Activated naive CD4-positive, alpha-beta T cell treated with anti-CD3 and anti-CD28 coated beads, Interleukin-2, amount 50 U/mL, for 72 hours (primary cell): ENCODE data around the gene KIF26B. TPM values are rescaled to one million over a fixed set of nuclear protein-coding genes. Genes with fewer than 3 reads are reported as not detected.

Experiments
- ATAC-seq, 2 donors: fragments of 150-1000 bp; cut with Tn5 transposase; 2 replicates each; pipeline ENCODE4 v1.10.0; 2021; ENCODE audit warnings: mild to moderate bottlenecking in 2 of 2, moderate library complexity in 2 of 2
- DNase-seq, 2 donors: peaks; one replicate each; pipeline ENCODE4 v3.0.0; 2021 to 2022; ENCODE audit warnings: low spot score in 2 of 2
- H3K27ac Mint-ChIP-seq, 2 donors: one replicate each; pipeline ENCODE4 v1.8.0; 2022; ENCODE audit warnings: mild to moderate bottlenecking in 2 of 2, mixed read lengths in 2 of 2
- H3K36me3 Mint-ChIP-seq, 2 donors: one replicate each; pipeline ENCODE4 v1.8.0; 2022; ENCODE audit warnings: mixed read lengths in 2 of 2
- H3K9me3 Mint-ChIP-seq, 2 donors: one replicate each; pipeline ENCODE4 v1.8.0; 2022; ENCODE audit warnings: mixed read lengths in 2 of 2
- total RNA-seq, 2 donors: library from RNA; stranded (reverse); gene quantifications; one replicate each; pipeline ENCODE4 v1.2.3, GENCODE V29; 2022

The KIF26B gene
- total RNA-seq, 2 donors from 2014 or later, result 0.16 to 0.25 TPM

- DNase-seq, result no peak
- Mint-ChIP-seq H3K9me3 (no peaks in the 10 kb centered on the region), H3K36me3 (no peaks in the 10 kb centered on the region), H3K27ac (no peak overlapping the region)
- no peak for ATAC-seq
These were observed 107.0 kb downstream of the KIF26B start for GRCh38 chr1:245261786-245262185.

- Mint-ChIP-seq H3K36me3 (no peaks in the 10 kb centered on the region), H3K27ac (no peak overlapping the region), H3K9me3 (no peaks in the 10 kb centered on the region)
- DNase-seq (no peak), ATAC-seq (no peak)
These were observed 108.8 kb downstream of the KIF26B start for GRCh38 chr1:245263529-245264095.

DNA sequence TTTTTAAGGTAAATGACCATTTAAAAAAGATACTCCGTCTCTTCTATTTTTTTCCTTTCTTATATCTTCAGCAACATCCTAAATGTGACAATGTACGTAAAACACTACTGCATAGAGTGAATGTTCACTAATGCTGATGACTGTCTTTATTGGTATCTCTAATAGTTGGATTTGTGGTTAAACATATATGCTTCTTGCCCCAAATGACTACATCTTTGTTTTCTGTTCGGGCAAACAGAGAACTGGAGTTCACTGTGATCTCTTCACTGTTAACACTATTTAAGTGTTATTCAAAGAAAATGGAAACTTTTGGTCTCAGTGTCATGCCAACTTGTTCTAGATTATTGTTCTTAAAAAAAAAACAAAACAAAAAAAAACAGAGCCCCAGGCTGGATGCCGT, 109.4 kb downstream of the KIF26B start:
- DNase-seq, result no peak
- Mint-ChIP-seq H3K36me3 (no peaks in the 10 kb centered on the region), H3K9me3 (no peaks in the 10 kb centered on the region), H3K27ac (no peak overlapping the region)
- no peak for ATAC-seq

DNA sequence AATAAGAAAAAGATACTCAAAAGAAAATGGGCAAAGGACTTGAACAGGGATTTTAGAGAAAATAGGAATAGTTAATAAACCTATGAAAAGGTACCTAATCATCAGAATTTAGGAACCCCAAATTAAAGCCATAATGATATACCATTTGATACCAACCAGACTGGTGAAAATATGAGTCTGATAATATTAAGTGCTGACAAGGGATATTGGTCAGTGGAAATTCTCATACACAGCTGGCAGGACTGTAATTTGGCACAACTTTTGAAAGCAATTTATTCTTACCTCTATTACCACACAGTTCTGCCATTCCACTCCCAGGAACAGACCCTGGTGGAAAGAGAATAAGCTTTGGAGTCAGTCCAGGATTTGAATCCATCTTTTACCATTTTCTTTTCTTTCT, 111.3 kb downstream of the KIF26B start:
- H3K27ac Mint-ChIP-seq, result no peak overlapping the region
- H3K36me3 Mint-ChIP-seq, result no peaks in the 10 kb centered on the region
- no peaks in the 10 kb centered on the region for H3K9me3 Mint-ChIP-seq
- ATAC-seq (no peak), DNase-seq (no peak)

GRCh38 chr1:245270063-245270462, 115.3 kb downstream of the KIF26B start:
- no peaks in the 10 kb centered on the region for H3K9me3 Mint-ChIP-seq
- ATAC-seq (no peak), DNase-seq (no peak)
- no peak overlapping the region for H3K27ac Mint-ChIP-seq
- no peaks in the 10 kb centered on the region for H3K36me3 Mint-ChIP-seq

- DNase-seq (no peak), ATAC-seq (no peak)
- H3K36me3 Mint-ChIP-seq, result no peaks in the 10 kb centered on the region
- no peaks in the 10 kb centered on the region for H3K9me3 Mint-ChIP-seq
- H3K27ac Mint-ChIP-seq, result no peak overlapping the region
These were observed 116.2 kb downstream of the KIF26B start for GRCh38 chr1:245270972-245271371.

DNA sequence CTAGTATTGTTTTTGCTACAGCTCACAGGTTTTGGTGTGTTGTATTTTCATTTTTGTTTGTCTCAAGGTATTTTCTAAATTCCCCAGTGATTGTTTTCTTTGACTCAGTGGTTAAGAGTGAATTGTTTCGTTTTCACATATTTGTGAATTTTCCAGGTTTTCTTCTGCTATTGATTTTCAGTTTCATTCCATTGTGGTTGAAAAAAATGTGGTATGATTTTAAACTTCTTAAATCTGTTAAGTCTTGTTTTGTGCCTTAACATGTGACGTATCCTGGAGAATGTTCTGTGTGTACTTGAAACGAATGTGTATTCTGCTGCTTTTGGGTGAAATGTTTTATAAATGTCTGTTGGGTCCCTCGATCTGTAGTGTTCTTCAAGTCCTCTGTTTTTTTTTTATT, 117.9 kb downstream of the KIF26B start:
- no peak overlapping the region for H3K27ac Mint-ChIP-seq
- H3K9me3 Mint-ChIP-seq, result no peaks in the 10 kb centered on the region
- no peak for DNase-seq
- H3K36me3 Mint-ChIP-seq, result no peaks in the 10 kb centered on the region
- ATAC-seq, result no peak

DNA sequence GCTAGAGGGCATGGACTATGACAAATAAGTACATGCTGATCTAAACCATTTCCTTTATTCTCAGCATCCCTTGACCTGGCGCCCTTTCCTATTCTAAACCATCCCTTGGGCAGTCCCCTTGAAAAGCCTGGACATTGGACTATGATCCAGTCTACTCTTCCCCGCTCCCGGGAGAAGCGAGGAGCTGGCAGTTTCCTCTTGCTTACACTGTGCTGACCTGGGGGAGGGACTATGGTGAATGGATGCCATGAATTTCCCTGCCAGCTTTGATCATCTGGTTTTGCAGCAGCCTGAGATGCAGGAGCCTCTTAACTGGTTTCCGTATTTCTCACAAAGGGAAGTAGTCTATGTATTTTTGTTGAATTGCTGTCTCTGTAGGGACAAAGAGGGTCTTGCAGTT, 121.7 kb downstream of the KIF26B start:
- ATAC-seq (no peak), DNase-seq (no peak)
- Mint-ChIP-seq H3K9me3 (no peaks in the 10 kb centered on the region), H3K27ac (no peak overlapping the region), H3K36me3 (no peaks in the 10 kb centered on the region)

DNA sequence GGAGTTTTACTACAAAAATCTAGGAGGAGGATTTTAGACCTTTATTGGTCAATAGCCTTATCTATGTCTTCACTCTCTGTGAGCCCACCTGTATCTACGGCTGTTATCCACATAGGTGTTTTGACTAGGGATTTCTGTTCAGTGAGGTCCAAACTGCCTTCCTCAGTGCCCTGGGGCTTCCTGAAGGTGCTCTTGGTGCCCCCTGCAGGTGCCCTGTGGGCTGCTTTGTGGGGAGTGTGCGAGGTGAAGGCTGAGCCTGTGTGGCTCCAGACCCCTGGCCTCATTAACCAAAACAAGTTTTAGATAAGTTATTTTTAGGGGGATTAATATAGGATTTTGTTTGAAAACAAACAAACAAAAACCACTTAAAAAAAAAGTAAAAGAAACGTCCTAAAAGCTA, 122.5 kb downstream of the KIF26B start:
- no peak for ATAC-seq
- Mint-ChIP-seq H3K36me3 (no peaks in the 10 kb centered on the region), H3K27ac (no peak overlapping the region), H3K9me3 (no peaks in the 10 kb centered on the region)
- DNase-seq, result no peak

- Mint-ChIP-seq H3K9me3 (peaks cover 4 to 7% of the 10 kb centered on the region in 2 donors), H3K36me3 (no peaks in the 10 kb centered on the region), H3K27ac (no peak overlapping the region)
- DNase-seq, result no peak
- ATAC-seq, result no peak
These were observed 124.1 kb downstream of the KIF26B start for GRCh38 chr1:245278846-245279245.

DNA sequence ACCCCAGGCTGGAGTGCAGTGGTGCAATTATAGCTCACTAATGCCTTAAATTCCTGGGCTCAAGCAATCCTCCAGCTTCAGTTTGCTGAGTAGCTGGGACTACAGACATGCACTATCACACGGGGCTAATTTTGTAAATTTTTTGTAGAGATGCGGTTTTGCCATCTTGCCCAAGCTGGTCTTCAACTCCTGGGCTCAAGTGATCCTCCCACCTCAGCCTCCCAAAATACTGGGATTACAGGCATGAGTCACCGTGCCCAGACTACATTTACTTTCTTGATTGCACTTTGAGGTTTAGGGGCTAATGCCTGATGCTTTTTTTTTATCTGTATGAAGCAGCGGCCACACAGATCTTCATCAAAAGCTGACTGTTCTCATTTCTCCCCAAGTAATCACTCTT, 124.6 kb downstream of the KIF26B start:
- peaks cover 4 to 7% of the 10 kb centered on the region in 2 donors for H3K9me3 Mint-ChIP-seq
- DNase-seq (no peak), ATAC-seq (no peak)
- H3K36me3 Mint-ChIP-seq, result no peaks in the 10 kb centered on the region
- no peak overlapping the region for H3K27ac Mint-ChIP-seq

DNA sequence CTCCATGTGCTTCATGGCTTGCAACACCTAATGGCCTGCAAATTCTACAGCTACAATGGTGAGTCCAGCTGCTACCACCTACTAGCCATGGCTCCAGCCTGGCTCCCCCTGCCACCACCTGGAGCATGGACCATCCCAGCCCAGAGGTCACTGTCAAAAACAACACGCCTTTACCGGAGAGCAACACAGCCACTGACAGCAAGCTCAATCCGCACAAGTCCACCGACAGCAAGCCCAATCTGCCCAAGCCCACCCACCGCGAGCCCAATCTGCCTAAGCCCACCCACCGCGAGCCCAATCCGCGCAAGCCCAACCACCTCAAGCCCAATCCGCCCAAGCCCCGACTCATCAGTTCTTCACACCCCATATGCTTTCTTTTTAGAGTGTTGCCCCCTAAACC, 128.2 kb downstream of the KIF26B start:
- Mint-ChIP-seq H3K27ac (no peak overlapping the region), H3K9me3 (peaks cover 4 to 7% of the 10 kb centered on the region in 2 donors), H3K36me3 (no peaks in the 10 kb centered on the region)
- ATAC-seq, result no peak
- no peak for DNase-seq

DNA sequence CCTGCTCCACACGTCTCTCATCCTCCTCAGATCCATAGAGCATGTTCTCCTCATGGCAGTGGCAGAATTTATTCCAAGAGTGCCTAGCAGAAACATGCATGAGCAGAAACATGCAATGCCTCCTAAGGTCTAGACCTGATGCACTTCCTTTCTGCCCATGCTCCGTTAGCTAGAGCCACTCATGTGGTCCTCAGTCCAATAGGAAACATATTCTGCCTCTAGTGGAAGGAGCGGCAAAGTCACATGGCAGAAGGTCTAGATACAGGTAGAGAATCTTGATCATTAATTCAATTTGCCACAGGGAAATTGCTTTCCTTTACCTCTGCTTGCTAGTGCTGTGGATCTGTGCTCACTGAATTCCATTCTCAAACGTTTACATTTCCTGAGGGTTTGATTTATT, 130.4 kb downstream of the KIF26B start:
- DNase-seq, result no peak
- no peak overlapping the region for H3K27ac Mint-ChIP-seq
- H3K36me3 Mint-ChIP-seq, result no peaks in the 10 kb centered on the region
- ATAC-seq, result no peak
- peaks cover 4 to 7% of the 10 kb centered on the region in 2 donors for H3K9me3 Mint-ChIP-seq

DNA sequence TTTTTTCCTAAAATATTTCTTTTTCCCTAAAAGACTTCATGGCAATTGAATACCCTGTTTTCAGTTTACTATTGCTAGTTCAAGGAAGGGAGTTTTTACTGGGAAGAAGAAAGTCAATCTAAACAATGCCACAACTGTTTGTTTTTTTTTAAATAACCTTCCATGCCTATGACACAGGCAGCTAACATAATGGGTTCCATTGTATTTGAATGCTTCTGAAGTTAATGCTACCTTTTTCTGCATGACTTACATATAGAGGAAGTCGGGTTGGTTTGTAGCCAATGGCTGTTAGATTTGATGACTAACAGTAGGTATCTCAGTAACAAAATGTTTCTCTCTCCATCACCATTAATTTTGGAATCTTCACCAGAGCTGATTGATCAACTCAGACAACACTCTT, 134.0 kb downstream of the KIF26B start:
- no peaks in the 10 kb centered on the region for H3K36me3 Mint-ChIP-seq
- no peak overlapping the region for H3K27ac Mint-ChIP-seq
- no peaks in the 10 kb centered on the region for H3K9me3 Mint-ChIP-seq
- DNase-seq (no peak), ATAC-seq (no peak)

- no peak overlapping the region for H3K27ac Mint-ChIP-seq
- H3K9me3 Mint-ChIP-seq, result no peaks in the 10 kb centered on the region
- DNase-seq (no peak), ATAC-seq (no peak)
- no peaks in the 10 kb centered on the region for H3K36me3 Mint-ChIP-seq
These were observed 136.1 kb downstream of the KIF26B start for GRCh38 chr1:245290836-245291235.

DNA sequence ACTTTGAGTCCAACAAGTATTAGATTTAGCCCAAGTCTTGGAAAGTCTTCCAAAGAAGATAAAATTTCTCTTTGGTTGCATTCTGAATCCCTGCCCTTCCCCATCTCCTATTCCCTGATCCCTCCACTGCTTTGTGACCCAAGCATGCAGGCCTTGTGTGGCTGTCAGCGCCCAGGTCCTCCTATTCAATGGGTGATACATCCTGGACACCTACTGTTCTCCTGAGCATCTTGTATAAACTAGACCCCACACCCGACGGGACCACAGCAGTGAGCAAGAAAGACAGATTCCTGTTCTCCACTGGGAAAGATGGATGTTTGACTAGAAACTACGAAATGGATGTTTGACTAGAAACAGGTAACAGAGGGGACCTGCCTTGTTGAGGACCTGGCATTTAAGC, 136.6 kb downstream of the KIF26B start:
- ATAC-seq (no peak), DNase-seq (no peak)
- H3K27ac Mint-ChIP-seq, result no peak overlapping the region

DNA sequence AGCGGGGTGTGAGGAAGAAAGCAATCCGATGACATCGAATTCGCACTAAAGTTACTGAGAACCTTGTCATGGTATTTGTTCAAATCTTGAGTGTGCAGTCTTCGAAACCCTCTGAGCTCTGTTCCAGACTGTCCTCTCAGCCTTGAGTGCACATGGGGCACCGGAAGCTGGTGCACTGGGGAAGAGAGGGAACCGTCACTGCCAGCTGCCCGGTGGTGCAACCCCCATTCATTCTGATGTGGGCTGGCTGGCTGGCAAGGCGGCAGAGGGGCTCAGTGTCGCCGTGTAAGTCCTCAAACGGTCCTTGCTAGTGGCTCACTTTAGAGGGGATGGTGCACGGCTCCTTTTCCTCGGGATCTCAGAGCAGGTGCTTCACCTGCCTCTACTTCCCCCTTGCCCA, 137.4 kb downstream of the KIF26B start:
- Mint-ChIP-seq H3K36me3 (no peaks in the 10 kb centered on the region), H3K9me3 (no peaks in the 10 kb centered on the region), H3K27ac (no peak overlapping the region)
- DNase-seq (no peak), ATAC-seq (no peak)

More for the DNA sequence above, 136.6 kb downstream of the KIF26B start:
- no peaks in the 10 kb centered on the region for H3K9me3 Mint-ChIP-seq
- H3K36me3 Mint-ChIP-seq, result no peaks in the 10 kb centered on the region

- H3K9me3 Mint-ChIP-seq, result no peaks in the 10 kb centered on the region
These were observed 137.8 kb downstream of the KIF26B start for GRCh38 chr1:245292553-245292952.

GRCh38 chr1:245294020-245294419, 139.2 kb downstream of the KIF26B start:
- DNase-seq (no peak), ATAC-seq (no peak)
- Mint-ChIP-seq H3K9me3 (no peaks in the 10 kb centered on the region), H3K27ac (no peak overlapping the region), H3K36me3 (no peaks in the 10 kb centered on the region)

More at GRCh38 chr1:245292553-245292952, 137.8 kb downstream of the KIF26B start:
- no peaks in the 10 kb centered on the region for H3K36me3 Mint-ChIP-seq
- no peak overlapping the region for H3K27ac Mint-ChIP-seq
- DNase-seq (no peak), ATAC-seq (no peak)
